ENCODE results near the gene MYH14. TPM values are rescaled to one million over a fixed set of nuclear protein-coding genes. Genes with fewer than 3 reads are reported as not detected.

MYH14 gene
- total RNA-seq, 6 donors from 2014 or later, result 145 to 351 (median 208) TPM

DNA sequence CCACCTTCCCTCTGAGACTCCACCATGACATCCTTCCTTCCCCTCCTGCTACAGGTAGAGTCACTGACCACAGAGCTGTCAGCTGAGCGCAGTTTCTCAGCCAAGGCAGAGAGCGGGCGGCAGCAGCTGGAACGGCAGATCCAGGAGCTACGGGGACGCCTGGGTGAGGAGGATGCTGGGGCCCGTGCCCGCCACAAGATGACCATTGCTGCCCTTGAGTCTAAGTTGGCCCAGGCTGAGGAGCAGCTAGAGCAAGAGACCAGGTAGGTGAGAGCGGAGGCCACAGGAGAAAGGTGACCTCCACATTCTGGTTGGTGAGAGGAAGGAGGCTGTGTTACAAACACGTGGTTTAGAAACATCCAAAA lies 98.2 kb downstream of the MYH14 start:
- ATAC-seq (ENCODE audit: low FRiP score in 2 of 2) (no peak), DNase-seq (no peak)
- H3K4me3 ChIP-seq, result no peak overlapping the region
- no peaks in the 10 kb centered on the region for H3K27me3 ChIP-seq
- TF ChIP-seq, protein P1, sequence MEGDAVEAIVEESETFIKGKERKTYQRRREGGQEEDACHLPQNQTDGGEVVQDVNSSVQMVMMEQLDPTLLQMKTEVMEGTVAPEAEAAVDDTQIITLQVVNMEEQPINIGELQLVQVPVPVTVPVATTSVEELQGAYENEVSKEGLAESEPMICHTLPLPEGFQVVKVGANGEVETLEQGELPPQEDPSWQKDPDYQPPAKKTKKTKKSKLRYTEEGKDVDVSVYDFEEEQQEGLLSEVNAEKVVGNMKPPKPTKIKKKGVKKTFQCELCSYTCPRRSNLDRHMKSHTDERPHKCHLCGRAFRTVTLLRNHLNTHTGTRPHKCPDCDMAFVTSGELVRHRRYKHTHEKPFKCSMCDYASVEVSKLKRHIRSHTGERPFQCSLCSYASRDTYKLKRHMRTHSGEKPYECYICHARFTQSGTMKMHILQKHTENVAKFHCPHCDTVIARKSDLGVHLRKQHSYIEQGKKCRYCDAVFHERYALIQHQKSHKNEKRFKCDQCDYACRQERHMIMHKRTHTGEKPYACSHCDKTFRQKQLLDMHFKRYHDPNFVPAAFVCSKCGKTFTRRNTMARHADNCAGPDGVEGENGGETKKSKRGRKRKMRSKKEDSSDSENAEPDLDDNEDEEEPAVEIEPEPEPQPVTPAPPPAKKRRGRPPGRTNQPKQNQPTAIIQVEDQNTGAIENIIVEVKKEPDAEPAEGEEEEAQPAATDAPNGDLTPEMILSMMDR (IDR thresholded peaks at IDR 0.05), result no peak
- no peak for TF ChIP-seq POLR2AphosphoS5 (IDR thresholded peaks at IDR 0.05)
- 80 to 82% methylated on average over 10 of the region's 10 CpGs for WGBS, 2 donors
- no peak overlapping the region for H3K27ac ChIP-seq
- peaks cover 0 to 39% (median 12%) of the 10 kb centered on the region in 4 donors for H3K36me3 ChIP-seq
- H3K4me1 ChIP-seq, result no peaks in the 10 kb centered on the region
- no peaks in the 10 kb centered on the region for H3K9me3 ChIP-seq

DNA sequence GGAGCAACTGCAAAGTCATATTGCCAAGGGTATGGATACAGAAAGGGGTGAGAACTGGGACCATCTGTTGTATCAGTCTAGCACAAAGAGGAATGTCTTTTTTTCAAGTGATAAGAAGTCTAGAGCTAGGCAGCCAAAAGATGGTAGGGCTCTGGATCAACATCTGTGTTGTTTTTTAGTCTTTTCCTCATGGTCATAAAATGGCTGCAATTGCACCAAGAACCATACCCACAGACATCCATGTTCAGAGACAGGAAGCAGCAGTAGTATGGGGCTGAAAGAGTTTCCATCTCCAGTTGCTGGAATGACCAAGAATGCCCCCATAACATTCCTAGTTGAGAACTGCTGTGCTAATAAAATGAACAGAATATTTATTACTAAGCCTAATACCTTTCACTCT lies 100.1 kb downstream of the MYH14 start:
- DNase-seq (no peak), ATAC-seq (ENCODE audit: low FRiP score in 2 of 2) (no peak)
- Histone ChIP-seq H3K27ac (no peak overlapping the region), H3K27me3 (no peaks in the 10 kb centered on the region), H3K9me3 (no peaks in the 10 kb centered on the region), H3K36me3 (peaks cover 0 to 33% (median 10%) of the 10 kb centered on the region in 4 donors), H3K4me1 (no peaks in the 10 kb centered on the region), H3K4me3 (no peak overlapping the region)
- TF ChIP-seq EP300 (IDR thresholded peaks at IDR 0.05), result no peak
- TF ChIP-seq POLR2A (IDR thresholded peaks at IDR 0.05), result no peak
- TF ChIP-seq, protein P1 (IDR thresholded peaks at IDR 0.05), result no peak
- TF ChIP-seq POLR2AphosphoS5 (IDR thresholded peaks at IDR 0.05), result no peak

DNA sequence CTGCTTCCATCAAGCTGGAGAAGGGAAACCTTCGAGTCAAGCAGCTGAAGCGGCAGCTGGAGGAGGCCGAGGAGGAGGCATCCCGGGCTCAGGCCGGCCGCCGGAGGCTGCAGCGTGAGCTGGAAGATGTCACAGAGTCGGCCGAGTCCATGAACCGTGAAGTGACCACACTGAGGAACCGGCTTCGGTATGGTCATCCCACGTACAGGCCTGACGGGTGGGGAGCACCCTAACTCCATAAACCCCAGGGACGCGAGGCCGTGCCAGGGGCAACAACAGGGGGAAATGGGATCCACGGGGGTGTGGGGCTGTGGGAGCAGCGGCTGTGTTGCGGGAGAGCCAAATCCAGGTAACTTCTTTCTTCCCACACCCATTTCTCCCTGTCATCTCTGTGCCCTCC lies 105.6 kb downstream of the MYH14 start:
- DNase-seq (peak in 1 of 2 donors; percentile 76), ATAC-seq (ENCODE audit: low FRiP score in 2 of 2) (no peak)
- Histone ChIP-seq H3K4me1 (peaks cover 3 to 20% (median 8%) of the 10 kb centered on the region in 4 donors), H3K27ac (no peak overlapping the region), H3K27me3 (peaks cover 0 to 22% (median 11%) of the 10 kb centered on the region in 4 donors), H3K9me3 (no peaks in the 10 kb centered on the region), H3K36me3 (peaks cover 0 to 21% (median 7%) of the 10 kb centered on the region in 4 donors), H3K4me3 (no peak overlapping the region)
- TF ChIP-seq, protein P1 (IDR thresholded peaks at IDR 0.05), result no peak
- TF ChIP-seq POLR2A (IDR thresholded peaks at IDR 0.05) (no peak), POLR2AphosphoS5 (IDR thresholded peaks at IDR 0.05) (no peak), EP300 (IDR thresholded peaks at IDR 0.05) (no peak)
- WGBS, 2 donors, result 88 to 92% methylated on average over 14 to 16 of the region's 21 CpGs

DNA sequence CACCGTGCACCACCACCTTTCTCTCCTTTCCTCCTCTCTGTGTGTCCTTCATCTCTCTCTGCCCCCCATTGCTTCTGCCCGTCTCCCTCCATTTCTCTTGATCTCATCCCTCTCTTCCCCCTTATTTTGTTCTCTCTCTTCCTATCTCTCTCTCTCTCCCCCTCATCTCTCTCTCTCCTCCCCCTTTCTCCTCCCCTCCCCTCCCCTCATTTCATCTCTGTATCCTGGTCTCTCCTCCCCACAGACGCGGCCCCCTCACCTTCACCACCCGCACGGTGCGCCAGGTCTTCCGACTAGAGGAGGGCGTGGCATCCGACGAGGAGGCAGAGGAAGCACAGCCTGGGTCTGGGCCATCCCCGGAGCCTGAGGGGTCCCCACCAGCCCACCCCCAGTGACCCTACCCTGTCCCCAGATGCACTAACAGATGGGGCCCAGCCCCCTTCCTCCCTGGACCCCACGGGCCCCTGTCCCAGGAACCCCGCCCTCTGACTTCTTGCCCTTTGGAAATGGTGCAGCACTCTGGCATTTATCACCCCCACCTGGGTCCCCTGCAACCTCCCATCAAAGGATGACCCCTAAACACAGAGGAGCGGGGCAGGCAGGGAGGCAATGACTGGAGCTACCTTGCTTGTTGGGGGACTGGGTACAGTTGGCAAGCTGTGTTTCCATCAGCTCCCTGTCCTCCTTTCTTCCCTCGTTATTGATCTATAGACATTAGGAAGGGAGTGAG lies 106.1 kb downstream of the MYH14 start:
- ATAC-seq (ENCODE audit: low FRiP score in 2 of 2) (no peak), DNase-seq (no peak)
- Histone ChIP-seq H3K27ac (no peak overlapping the region), H3K36me3 (peaks cover 0 to 19% (median 7%) of the 10 kb centered on the region in 4 donors), H3K4me1 (peaks cover 3 to 24% (median 10%) of the 10 kb centered on the region in 4 donors), H3K27me3 (peaks cover 0 to 28% (median 16%) of the 10 kb centered on the region in 4 donors), H3K4me3 (no peak overlapping the region), H3K9me3 (no peaks in the 10 kb centered on the region)
- TF ChIP-seq EP300 (IDR thresholded peaks at IDR 0.05) (no peak), POLR2A (IDR thresholded peaks at IDR 0.05) (no peak), POLR2AphosphoS5 (IDR thresholded peaks at IDR 0.05) (no peak)
- TF ChIP-seq, protein P1 (IDR thresholded peaks at IDR 0.05), result no peak
- WGBS, 2 donors, result 72 to 83% methylated on average over 13 to 15 of the region's 16 CpGs
